Upper lobe of left lung (tissue), 6 donors: ENCODE data around the gene TFCP2. TPM values are rescaled to one million over a fixed set of nuclear protein-coding genes. Genes with fewer than 3 reads are reported as not detected.

Experiments used
- ATAC-seq, 2 donors: fragments of 200-7000 bp; cut with Tn5 transposase; one replicate each; pipeline ENCODE4 v1.9.1; 2022; ENCODE audit warnings: mild to moderate bottlenecking in 2 of 2, moderate library complexity in 2 of 2; ENCODE audit not compliant: low FRiP score in 2 of 2
- DNase-seq, 2 donors: peaks; one replicate each; pipeline ENCODE4 v3.0.0-alpha.2; 2019 to 2020
- H3K27ac ChIP-seq, 4 donors: fragments of 200-600 bp; sonication (generic); one replicate each; pipeline ENCODE4 v1.5.1; 2016 to 2019
- H3K27me3 ChIP-seq, 4 donors: fragments of 200-600 bp; sonication (generic); one replicate each; pipeline ENCODE4 v1.5.1; 2017 to 2019
- H3K36me3 ChIP-seq, 4 donors: fragments of 200-600 bp; sonication (generic); one replicate each; pipeline ENCODE4 v1.5.1; 2016 to 2019
- H3K4me1 ChIP-seq, 4 donors: fragments of 200-600 bp; sonication (generic); one replicate each; pipeline ENCODE4 v1.5.1; 2018 to 2019
- H3K4me3 ChIP-seq, 4 donors: fragments of 200-600 bp; sonication (generic); one replicate each; pipeline ENCODE4 v1.5.1; 2017 to 2019; ENCODE audit warnings: mild to moderate bottlenecking in 2 of 4, moderate library complexity in 1 of 4
- H3K9me3 ChIP-seq, 4 donors: fragments of 200-600 bp; sonication (generic); one replicate each; pipeline ENCODE4 v1.5.1; 2018 to 2019
- EP300 ChIP-seq, 4 donors: sonication (generic); formaldehyde crosslinking; IDR thresholded peaks; one replicate each; pipeline ENCODE4 v1.5.1; 2017; ENCODE audit warnings: antibody characterized with exemption in 4 of 4, control low read depth in 2 of 4
- POLR2A ChIP-seq, 4 donors: fragments of 450-650 bp; IDR thresholded peaks; one replicate each; pipeline ENCODE4 v1.5.1; 2016 to 2017; ENCODE audit warnings: antibody characterized with exemption in 4 of 4, mild to moderate bottlenecking in 2 of 4
- POLR2AphosphoS5 ChIP-seq, 2 donors: sonication (generic); formaldehyde crosslinking; IDR thresholded peaks; one replicate each; pipeline ENCODE4 v1.5.1; 2017; ENCODE audit warnings: antibody characterized with exemption in 2 of 2
- WGBS, 2 donors: methylation state at CpG; one replicate each; pipeline ENCODE4 v1.1.5; 2017 to 2018; 5-methylcytosine and 5-hydroxymethylcytosine counted together
- total RNA-seq, 6 donors: library from RNA; depleted of rRNA in 4 of 6; stranded (reverse); fragments of >200 nt in 4 of 6; gene quantifications; one replicate each; pipeline versions ENCODE4 v1.1.0 to v1.2.1, GENCODE V29; 2016 to 2021
- TF ChIP-seq, protein P1 (sequence below), 6 experiments: fragments of 450-650 bp in 4 of 6; fragments of 200-600 bp in 2 of 6; sonication (generic) in 2 of 6; IDR thresholded peaks; one replicate each; pipeline ENCODE4 v1.5.1; 2016 to 2019; ENCODE audit warnings: antibody characterized with exemption in 6 of 6
- donor health status: DM: no; HTN: no; CAD: no; lungs with moderate emphysema.
- donor health status: DM: no; HTN: yes; CAD: no; lungs with severe emphysema.

The TFCP2 gene
- total RNA-seq, 6 donors from 2014 or later: 9.6 to 23.3 (median 20.0) TPM

GRCh38 chr12:51192284-51192671, 19.3 kb upstream of the TFCP2 start:
- ATAC-seq (no peak), DNase-seq (no peak)
- H3K27ac ChIP-seq: no peak overlapping the region
- no peaks in the 10 kb centered on the region for H3K4me1 ChIP-seq
- no peak overlapping the region for H3K4me3 ChIP-seq
- WGBS, 2 donors: 92 to 100% methylated on average over 3 to 4 of the region's 5 CpGs
- no peak for TF ChIP-seq POLR2AphosphoS5 (IDR thresholded peaks at IDR 0.05)
- no peaks in the 10 kb centered on the region for H3K9me3 ChIP-seq
- H3K36me3 ChIP-seq: peaks cover 0 to 34% (median 9%) of the 10 kb centered on the region in 4 donors
- no peaks in the 10 kb centered on the region for H3K27me3 ChIP-seq

GRCh38 chr12:51191516-51192283, 18.8 kb upstream of the TFCP2 start:
- Histone ChIP-seq H3K27me3 (no peaks in the 10 kb centered on the region), H3K4me1 (peaks cover 0 to 5% (median under 1%) of the 10 kb centered on the region in 4 donors), H3K36me3 (peaks cover 0 to 32% (median 9%) of the 10 kb centered on the region in 4 donors), H3K4me3 (no peak overlapping the region), H3K9me3 (no peaks in the 10 kb centered on the region), H3K27ac (no peak overlapping the region)
- no peak for TF ChIP-seq POLR2A (IDR thresholded peaks at IDR 0.05)
- no peak for TF ChIP-seq EP300 (IDR thresholded peaks at IDR 0.05)
- TF ChIP-seq, protein P1, sequence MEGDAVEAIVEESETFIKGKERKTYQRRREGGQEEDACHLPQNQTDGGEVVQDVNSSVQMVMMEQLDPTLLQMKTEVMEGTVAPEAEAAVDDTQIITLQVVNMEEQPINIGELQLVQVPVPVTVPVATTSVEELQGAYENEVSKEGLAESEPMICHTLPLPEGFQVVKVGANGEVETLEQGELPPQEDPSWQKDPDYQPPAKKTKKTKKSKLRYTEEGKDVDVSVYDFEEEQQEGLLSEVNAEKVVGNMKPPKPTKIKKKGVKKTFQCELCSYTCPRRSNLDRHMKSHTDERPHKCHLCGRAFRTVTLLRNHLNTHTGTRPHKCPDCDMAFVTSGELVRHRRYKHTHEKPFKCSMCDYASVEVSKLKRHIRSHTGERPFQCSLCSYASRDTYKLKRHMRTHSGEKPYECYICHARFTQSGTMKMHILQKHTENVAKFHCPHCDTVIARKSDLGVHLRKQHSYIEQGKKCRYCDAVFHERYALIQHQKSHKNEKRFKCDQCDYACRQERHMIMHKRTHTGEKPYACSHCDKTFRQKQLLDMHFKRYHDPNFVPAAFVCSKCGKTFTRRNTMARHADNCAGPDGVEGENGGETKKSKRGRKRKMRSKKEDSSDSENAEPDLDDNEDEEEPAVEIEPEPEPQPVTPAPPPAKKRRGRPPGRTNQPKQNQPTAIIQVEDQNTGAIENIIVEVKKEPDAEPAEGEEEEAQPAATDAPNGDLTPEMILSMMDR (IDR thresholded peaks at IDR 0.05): no peak
- no peak for TF ChIP-seq POLR2AphosphoS5 (IDR thresholded peaks at IDR 0.05)
- DNase-seq (no peak), ATAC-seq (no peak)
- 93 to 96% methylated on average over 6 to 12 of the region's 12 CpGs for WGBS, 2 donors

- peaks cover 0 to 32% (median 9%) of the 10 kb centered on the region in 4 donors for H3K36me3 ChIP-seq
- no peak overlapping the region for H3K4me3 ChIP-seq
- TF ChIP-seq, protein P1 (IDR thresholded peaks at IDR 0.05): no peak
- TF ChIP-seq POLR2AphosphoS5 (IDR thresholded peaks at IDR 0.05): no peak
- no peak for TF ChIP-seq EP300 (IDR thresholded peaks at IDR 0.05)
- TF ChIP-seq POLR2A (IDR thresholded peaks at IDR 0.05): no peak
- H3K27ac ChIP-seq: no peak overlapping the region
- peaks cover 0 to 6% (median 2%) of the 10 kb centered on the region in 4 donors for H3K4me1 ChIP-seq
- DNase-seq (no peak), ATAC-seq (no peak)
- no peaks in the 10 kb centered on the region for H3K9me3 ChIP-seq
- no peaks in the 10 kb centered on the region for H3K27me3 ChIP-seq
- WGBS, 2 donors: 95 to 98% methylated on average over 4 of the region's 4 CpGs
These were observed 17.9 kb upstream of the TFCP2 start for GRCh38 chr12:51190820-51191219.

DNA sequence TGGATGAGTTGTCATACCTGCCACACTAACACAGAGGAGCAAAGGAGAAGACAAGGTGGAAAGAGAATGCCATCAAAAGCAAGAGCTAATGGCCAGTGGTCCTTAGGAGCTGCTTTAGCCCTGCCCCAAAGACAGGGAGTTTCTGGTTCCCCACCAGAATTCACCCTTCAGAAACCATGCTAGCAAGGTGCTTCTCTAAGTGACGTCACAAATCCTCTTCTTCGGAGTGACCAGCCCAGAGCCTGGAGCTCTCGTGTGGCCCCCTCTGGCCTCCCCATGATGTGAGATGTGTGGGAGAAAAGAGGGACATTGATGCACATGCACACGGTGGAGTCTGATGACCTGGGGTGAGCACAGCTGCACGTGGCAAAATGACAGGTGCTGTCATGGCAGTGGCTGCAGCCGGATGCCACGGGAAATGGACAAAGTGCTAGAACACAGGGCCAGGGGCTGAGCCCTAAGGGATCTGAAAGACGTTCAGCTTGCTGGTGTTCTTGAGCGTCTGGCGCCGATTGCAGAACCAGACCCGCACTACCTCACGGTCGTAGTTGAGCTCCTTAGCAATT, 16.9 kb upstream of the TFCP2 start:
- no peak for TF ChIP-seq POLR2AphosphoS5 (IDR thresholded peaks at IDR 0.05)
- TF ChIP-seq, protein P1 (IDR thresholded peaks at IDR 0.05): no peak
- no peak for TF ChIP-seq EP300 (IDR thresholded peaks at IDR 0.05)
- no peak for TF ChIP-seq POLR2A (IDR thresholded peaks at IDR 0.05)
- no peaks in the 10 kb centered on the region for H3K27me3 ChIP-seq
- 91% methylated on average over 6 to 14 of the region's 14 CpGs for WGBS, 2 donors
- ATAC-seq: no peak
- no peak overlapping the region for H3K4me3 ChIP-seq
- peaks cover 0 to 6% (median 2%) of the 10 kb centered on the region in 4 donors for H3K4me1 ChIP-seq
- no peak overlapping the region for H3K27ac ChIP-seq
- peaks cover 0 to 32% (median 9%) of the 10 kb centered on the region in 4 donors for H3K36me3 ChIP-seq
- DNase-seq: no peak
- H3K9me3 ChIP-seq: no peaks in the 10 kb centered on the region

- H3K27me3 ChIP-seq: no peaks in the 10 kb centered on the region
- no peaks in the 10 kb centered on the region for H3K9me3 ChIP-seq
- DNase-seq: peak in 1 of 2 donors; percentile 54
- H3K4me3 ChIP-seq: no peak overlapping the region
- WGBS, 2 donors: 92 to 93% methylated on average over 8 to 14 of the region's 14 CpGs
- no peak overlapping the region for H3K27ac ChIP-seq
- no peak for ATAC-seq
- peaks cover 0 to 32% (median 9%) of the 10 kb centered on the region in 4 donors for H3K36me3 ChIP-seq
- TF ChIP-seq, protein P1 (IDR thresholded peaks at IDR 0.05): no peak
- TF ChIP-seq EP300 (IDR thresholded peaks at IDR 0.05): no peak
- TF ChIP-seq POLR2AphosphoS5 (IDR thresholded peaks at IDR 0.05): no peak
- no peak for TF ChIP-seq POLR2A (IDR thresholded peaks at IDR 0.05)
- peaks cover 0 to 6% (median 2%) of the 10 kb centered on the region in 4 donors for H3K4me1 ChIP-seq
These were observed 15.6 kb upstream of the TFCP2 start for GRCh38 chr12:51188359-51189051.
